ENCODE measurements around the gene MAF. TPM values are rescaled to one million over a fixed set of nuclear protein-coding genes. Genes with fewer than 3 reads are reported as not detected.

MAF gene
- not detected for total RNA-seq (2021; fragmentation: NEBNext Ultra II Directional; extraction: Animal tissue kit (Norgen Biotek cat#: 25700))
- long read RNA-seq = 0 reads

GRCh38 chr16:79600638-79601091, at the start of gene MAF:
MAF (minus strand) TSS chr16:79600737; CDS start chr16:79599902, 835 bp downstream.
- no peak for DNase-seq
- no peak for TF ChIP-seq CTCF (IDR thresholded peaks at IDR 0.05)
- Mint-ChIP-seq H3K9me3 (no peaks in the 10 kb centered on the region), H3K27me3 (ENCODE audit: insufficient read depth) (peaks cover 18% of the 10 kb centered on the region), H3K36me3 (ENCODE audit: low read depth) (no peaks in the 10 kb centered on the region), H3K4me3 (peak within 1 kb of the TSS; percentile 71), H3K27ac (no peak within 1 kb of the TSS), H3K4me1 (ENCODE audit: low read depth) (peaks cover 17% of the 10 kb centered on the region; the same call in 1 of the 2 replicates)

GRCh38 chr16:79648826-79649225, 48.3 kb upstream of the MAF start:
- H3K4me1 Mint-ChIP-seq (ENCODE audit: low read depth) = no peaks in the 10 kb centered on the region
- no peak for TF ChIP-seq CTCF (IDR thresholded peaks at IDR 0.05)
- H3K27ac Mint-ChIP-seq = no peak overlapping the region
- no peaks in the 10 kb centered on the region; the same call in 1 of the 2 replicates for H3K27me3 Mint-ChIP-seq (ENCODE audit: insufficient read depth)
- no peak overlapping the region for H3K4me3 Mint-ChIP-seq
- DNase-seq = no peak
- peaks cover 62% of the 10 kb centered on the region for H3K9me3 Mint-ChIP-seq
- H3K36me3 Mint-ChIP-seq (ENCODE audit: low read depth) = peaks cover 5% of the 10 kb centered on the region; the same call in 1 of the 2 replicates

GRCh38 chr16:79647586-79647985, 47.0 kb upstream of the MAF start:
- Mint-ChIP-seq H3K4me3 (no peak overlapping the region), H3K4me1 (ENCODE audit: low read depth) (no peaks in the 10 kb centered on the region), H3K27me3 (ENCODE audit: insufficient read depth) (no peaks in the 10 kb centered on the region; the same call in 1 of the 2 replicates), H3K9me3 (peaks cover 62% of the 10 kb centered on the region), H3K27ac (no peak overlapping the region), H3K36me3 (ENCODE audit: low read depth) (peaks cover 5% of the 10 kb centered on the region; the same call in 1 of the 2 replicates)
- no peak for TF ChIP-seq CTCF (IDR thresholded peaks at IDR 0.05)
- no peak for DNase-seq

- Mint-ChIP-seq H3K36me3 (ENCODE audit: low read depth) (peaks cover 5% of the 10 kb centered on the region; the same call in 1 of the 2 replicates), H3K4me1 (ENCODE audit: low read depth) (no peaks in the 10 kb centered on the region), H3K27me3 (ENCODE audit: insufficient read depth) (no peaks in the 10 kb centered on the region), H3K27ac (no peak overlapping the region), H3K9me3 (peaks cover 65% of the 10 kb centered on the region), H3K4me3 (no peak overlapping the region)
- DNase-seq = no peak
- TF ChIP-seq CTCF (IDR thresholded peaks at IDR 0.05) = no peak
Observed at GRCh38 chr16:79645701-79646100, 45.2 kb upstream of the MAF start.

- Mint-ChIP-seq H3K27ac (no peak overlapping the region), H3K36me3 (ENCODE audit: low read depth) (peaks cover 5% of the 10 kb centered on the region; the same call in 1 of the 2 replicates), H3K4me1 (ENCODE audit: low read depth) (no peaks in the 10 kb centered on the region), H3K9me3 (peaks cover 61% of the 10 kb centered on the region), H3K4me3 (no peak overlapping the region), H3K27me3 (ENCODE audit: insufficient read depth) (no peaks in the 10 kb centered on the region)
- no peak for TF ChIP-seq CTCF (IDR thresholded peaks at IDR 0.05)
- no peak for DNase-seq
Observed at GRCh38 chr16:79644971-79645667, 44.6 kb upstream of the MAF start.
